ENCODE data around the gene MACROH2A1.

The MACROH2A1 gene

GRCh38 chr5:135355169-135355568, 43.9 kb downstream of the MACROH2A1 start:
- no peak for DNase-seq (ENCODE audit: low read depth)

- DNase-seq (ENCODE audit: low read depth): no peak
Measured at GRCh38 chr5:135353952-135354721, 44.9 kb downstream of the MACROH2A1 start.

- DNase-seq (ENCODE audit: low read depth): no peak
Measured at GRCh38 chr5:135350536-135350935, 48.5 kb downstream of the MACROH2A1 start.

- no peak for DNase-seq (ENCODE audit: low read depth)
Measured at GRCh38 chr5:135349886-135350285, 49.1 kb downstream of the MACROH2A1 start.

- no peak for DNase-seq (ENCODE audit: low read depth)
Measured at GRCh38 chr5:135349451-135349850, 49.6 kb downstream of the MACROH2A1 start.

- DNase-seq (ENCODE audit: low read depth): no peak
Measured at GRCh38 chr5:135348918-135349317, 50.1 kb downstream of the MACROH2A1 start.

- no peak for DNase-seq (ENCODE audit: low read depth)
Measured at GRCh38 chr5:135347392-135347791, 51.6 kb downstream of the MACROH2A1 start.

- no peak for DNase-seq (ENCODE audit: low read depth)
Measured at GRCh38 chr5:135345956-135346731, 52.9 kb downstream of the MACROH2A1 start.

GRCh38 chr5:135344349-135344748, 54.7 kb downstream of the MACROH2A1 start:
- DNase-seq (ENCODE audit: low read depth): no peak

GRCh38 chr5:135343413-135343812, 55.6 kb downstream of the MACROH2A1 start:
- no peak for DNase-seq (ENCODE audit: low read depth)

- no peak for DNase-seq (ENCODE audit: low read depth)
Measured at GRCh38 chr5:135342551-135342875, 56.5 kb downstream of the MACROH2A1 start.

GRCh38 chr5:135341696-135342550, 57.1 kb downstream of the MACROH2A1 start:
- no peak for DNase-seq (ENCODE audit: low read depth)

- no peak for DNase-seq (ENCODE audit: low read depth)
Measured at GRCh38 chr5:135341016-135341666, 57.9 kb downstream of the MACROH2A1 start.

- no peak for DNase-seq (ENCODE audit: low read depth)
Measured at GRCh38 chr5:135340568-135340967, 58.5 kb downstream of the MACROH2A1 start.

- no peak for DNase-seq (ENCODE audit: low read depth)
Measured at GRCh38 chr5:135339623-135340022, 59.4 kb downstream of the MACROH2A1 start.

GRCh38 chr5:135339189-135339588, 59.8 kb downstream of the MACROH2A1 start:
- DNase-seq (ENCODE audit: low read depth): no peak

GRCh38 chr5:135337064-135337463, 62.0 kb downstream of the MACROH2A1 start:
- no peak for DNase-seq (ENCODE audit: low read depth)

GRCh38 chr5:135335031-135335828, 63.8 kb downstream of the MACROH2A1 start:
- DNase-seq (ENCODE audit: low read depth): no peak

- DNase-seq (ENCODE audit: low read depth): no peak
Measured at GRCh38 chr5:135333732-135334515, 65.1 kb downstream of the MACROH2A1 start.

- DNase-seq (ENCODE audit: low read depth): no peak
Measured at GRCh38 chr5:135332519-135333150, 66.4 kb downstream of the MACROH2A1 start.

Data from stimulated activated CD8-positive, alpha-beta memory T cell treated with anti-CD3 and anti-CD28 coated beads, Interleukin-7, amount 100 ng/mL, for 24 hours (primary cell).